M059J (cell line): ENCODE results near the gene YWHAG. TPM values are rescaled to one million over a fixed set of nuclear protein-coding genes. Genes with fewer than 3 reads are reported as not detected.

Experiments used
- total RNA-seq: library from RNA; depleted of rRNA; stranded (reverse); fragments of >200 nt; shearing (Covaris generic); gene quantifications from 2 replicates; pipeline ENCODE4 v1.2.3, GENCODE V29; 2014; rRNA removed

The YWHAG gene
- total RNA-seq, 1 experiment from 2014 or later, result 133 TPM

Other genes with a start within 250 kb of the YWHAG start
- gene SRRM3, start 157.1 kb downstream of the YWHAG start, total RNA-seq, result 0.27 and 0.39 TPM in 2 replicates
- 204 and 265 TPM in 2 replicates for gene HSPB1, start 56.3 kb downstream of the YWHAG start, total RNA-seq
- 0.39 and 0.44 TPM in 2 replicates for gene SSC4D, start 50.7 kb upstream of the YWHAG start, total RNA-seq
- 1.9 and 3.6 TPM in 2 replicates for gene ZP3, start 66.0 kb upstream of the YWHAG start, total RNA-seq
- gene DTX2, start 102.7 kb upstream of the YWHAG start, total RNA-seq, result 14.1 and 21.9 TPM in 2 replicates
- gene UPK3B, start 151.6 kb upstream of the YWHAG start, total RNA-seq, result 0.05 TPM in 1 of 2 replicates, not detected in the other
- gene SPDYE16, start 184.3 kb upstream of the YWHAG start, total RNA-seq, result 0.17 and 0.22 TPM in 2 replicates